ENCODE data around the gene NFIC.

Gene NFIC

GRCh38 chr19:3351702-3352447, 14.5 kb upstream of the NFIC start:
- no peak overlapping the region for H3K4me3 ChIP-seq (replicated peaks in 1 of 2; ENCODE audit: low read depth in 2 of 2, low read length in 2 of 2)
- no peak for DNase-seq (ENCODE audit: low read depth in 2 of 2)
- no peak for TF ChIP-seq CTCF (IDR thresholded peaks at IDR 0.05; ENCODE audit: low read depth, low read length)

GRCh38 chr19:3353493-3353892, 12.9 kb upstream of the NFIC start:
- TF ChIP-seq CTCF (IDR thresholded peaks at IDR 0.05; ENCODE audit: low read depth, low read length) = no peak
- no peak for DNase-seq (ENCODE audit: low read depth in 2 of 2)
- H3K4me3 ChIP-seq (replicated peaks in 1 of 2; ENCODE audit: low read depth in 2 of 2, low read length in 2 of 2) = no peak overlapping the region

DNA sequence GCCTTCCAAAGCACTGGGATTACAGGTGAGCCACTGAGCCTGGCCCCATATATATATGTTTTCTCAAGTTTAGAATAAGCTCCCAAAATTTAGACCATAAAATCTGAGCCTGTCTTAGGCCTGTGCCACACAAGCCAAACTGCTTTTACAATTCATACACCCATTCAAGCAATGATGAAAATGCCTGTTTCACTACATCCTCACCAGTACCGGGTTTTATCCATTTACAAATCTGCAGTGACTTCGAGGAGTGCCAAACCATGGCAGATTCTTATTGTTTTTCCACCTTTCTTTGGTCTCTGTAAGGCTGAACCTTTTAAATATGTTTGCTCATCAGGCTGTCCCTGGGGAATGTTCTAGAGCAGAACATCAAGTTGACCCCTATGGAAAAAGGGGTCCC, 9.6 kb upstream of the NFIC start:
- H3K4me3 ChIP-seq (replicated peaks in 1 of 2; ENCODE audit: low read depth in 2 of 2, low read length in 2 of 2) = no peak overlapping the region
- TF ChIP-seq CTCF (IDR thresholded peaks at IDR 0.05; ENCODE audit: low read depth, low read length) = no peak
- DNase-seq (ENCODE audit: low read depth in 2 of 2) = no peak

GRCh38 chr19:3357271-3357991, 9.0 kb upstream of the NFIC start:
- DNase-seq (ENCODE audit: low read depth in 2 of 2) = no peak
- no peak overlapping the region for H3K4me3 ChIP-seq (replicated peaks in 1 of 2; ENCODE audit: low read depth in 2 of 2, low read length in 2 of 2)
- no peak for TF ChIP-seq CTCF (IDR thresholded peaks at IDR 0.05; ENCODE audit: low read depth, low read length)

- TF ChIP-seq CTCF (IDR thresholded peaks at IDR 0.05; ENCODE audit: low read depth, low read length) = no peak
- DNase-seq (ENCODE audit: low read depth in 2 of 2) = no peak
- no peak overlapping the region for H3K4me3 ChIP-seq (replicated peaks in 1 of 2; ENCODE audit: low read depth in 2 of 2, low read length in 2 of 2)
These were observed 8.2 kb upstream of the NFIC start for GRCh38 chr19:3357992-3358688.

DNA sequence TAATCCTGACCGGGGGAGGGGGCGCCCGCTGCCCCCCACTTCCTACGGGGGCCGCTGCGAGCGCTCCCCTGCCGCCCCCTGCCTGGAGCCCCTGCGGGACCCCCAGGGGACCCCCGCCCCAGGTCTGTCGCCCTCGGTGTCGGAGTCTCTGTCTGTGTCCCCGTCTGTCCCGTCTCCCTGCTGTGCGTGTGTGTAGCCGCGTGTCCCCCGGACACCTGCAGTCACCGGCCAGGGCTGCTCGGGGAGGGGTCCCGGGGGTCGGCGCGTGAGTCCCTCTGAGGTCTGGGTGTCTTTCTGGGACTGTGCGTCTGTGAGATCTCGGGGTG, 7.7 kb upstream of the NFIC start:
- no peak for DNase-seq (ENCODE audit: low read depth in 2 of 2)
- TF ChIP-seq CTCF (IDR thresholded peaks at IDR 0.05; ENCODE audit: low read depth, low read length) = no peak
- H3K4me3 ChIP-seq (replicated peaks in 1 of 2; ENCODE audit: low read depth in 2 of 2, low read length in 2 of 2) = peak overlapping the region; percentile 57 to 72

All from cardiac fibroblast (primary cell).